ENCODE results near the gene CNTN4. TPM values are rescaled to one million over a fixed set of nuclear protein-coding genes. Genes with fewer than 3 reads are reported as not detected.

CNTN4 gene
- total RNA-seq, 1 experiment from 2014 or later, result not detected

DNA sequence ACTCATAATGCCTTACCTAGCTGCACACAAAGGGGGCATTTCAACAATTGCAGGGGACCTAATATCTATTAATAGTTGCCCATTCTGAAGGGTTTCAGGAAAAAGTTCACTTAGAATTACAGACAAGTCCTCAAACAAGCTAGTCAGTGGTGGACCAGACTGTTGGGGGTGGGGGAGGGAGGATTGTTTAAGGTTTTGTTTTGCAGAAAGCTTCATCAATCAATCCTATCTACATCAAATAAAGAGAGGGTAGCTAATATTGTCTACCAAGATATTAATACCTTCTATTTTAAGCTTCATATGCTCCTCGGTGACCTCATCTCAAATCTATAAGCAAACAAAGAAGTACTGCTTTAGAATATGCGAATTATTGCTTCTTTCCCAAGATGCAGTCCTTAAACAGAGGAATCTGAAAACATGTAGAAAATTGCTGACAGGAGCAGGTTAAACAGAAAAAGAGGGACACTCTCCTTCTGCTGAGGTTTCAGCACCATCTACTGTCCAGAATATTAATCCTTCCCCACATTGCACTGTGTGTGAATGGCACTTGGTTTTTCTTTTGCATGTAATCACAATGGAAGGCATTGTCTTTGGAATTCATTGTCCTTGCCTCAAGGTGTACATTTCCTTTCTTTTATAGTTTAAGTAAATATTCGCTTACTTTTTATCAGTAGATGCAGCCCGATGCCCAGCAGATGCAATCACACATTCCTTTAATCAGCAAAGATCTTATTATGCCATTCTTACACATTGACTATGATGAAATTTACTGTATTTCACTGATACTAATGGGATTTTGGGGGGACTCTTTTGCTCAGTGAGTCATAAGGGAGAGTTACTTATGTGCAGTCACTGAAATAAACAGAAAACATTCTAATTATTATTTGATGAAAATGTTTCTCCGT is 916.8 kb downstream of the CNTN4 start:
- ATAC-seq (peak; percentile 70; the same call in 1 of the 2 replicates), DNase-seq (ENCODE audit: low spot score) (no peak)
- no peak overlapping the region for H3K27ac Mint-ChIP-seq
- H3K4me1 Mint-ChIP-seq, result peaks cover 12% of the 10 kb centered on the region
- peaks cover 49% of the 10 kb centered on the region for H3K36me3 Mint-ChIP-seq
- ChIA-PET POLR2A (interaction anchor here (0.8 kb wide), 1 partner anchor 876 kb away, joined by 3 read pairs; no protein-coding TSS in a partner anchor), CTCF (no interaction called here)
- TF ChIP-seq, protein P1, sequence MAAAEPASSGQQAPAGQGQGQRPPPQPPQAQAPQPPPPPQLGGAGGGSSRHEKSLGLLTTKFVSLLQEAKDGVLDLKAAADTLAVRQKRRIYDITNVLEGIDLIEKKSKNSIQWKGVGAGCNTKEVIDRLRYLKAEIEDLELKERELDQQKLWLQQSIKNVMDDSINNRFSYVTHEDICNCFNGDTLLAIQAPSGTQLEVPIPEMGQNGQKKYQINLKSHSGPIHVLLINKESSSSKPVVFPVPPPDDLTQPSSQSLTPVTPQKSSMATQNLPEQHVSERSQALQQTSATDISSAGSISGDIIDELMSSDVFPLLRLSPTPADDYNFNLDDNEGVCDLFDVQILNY (CRISPR knock-in tag; IDR thresholded peaks at IDR 0.05), result no peak
- TF ChIP-seq AR (CRISPR knock-in tag; IDR thresholded peaks at IDR 0.05), result no peak
- no peak for TF ChIP-seq EMX1 (CRISPR knock-in tag; IDR thresholded peaks at IDR 0.05)
- TF ChIP-seq MYBL2 (CRISPR knock-in tag; IDR thresholded peaks at IDR 0.05), result no peak
- TF ChIP-seq GRHL2 (CRISPR knock-in tag; IDR thresholded peaks at IDR 0.05; ENCODE audit: insufficient replicate concordance, severe bottlenecking), result no peak
- TF ChIP-seq ETV6 (CRISPR knock-in tag; IDR thresholded peaks at IDR 0.05), result no peak
- no peak for TF ChIP-seq ZNF512 (CRISPR knock-in tag; IDR thresholded peaks at IDR 0.05; ENCODE audit: borderline replicate concordance)
- TF ChIP-seq GABPB1 (CRISPR knock-in tag; IDR thresholded peaks at IDR 0.05), result no peak
- TF ChIP-seq, protein P2, sequence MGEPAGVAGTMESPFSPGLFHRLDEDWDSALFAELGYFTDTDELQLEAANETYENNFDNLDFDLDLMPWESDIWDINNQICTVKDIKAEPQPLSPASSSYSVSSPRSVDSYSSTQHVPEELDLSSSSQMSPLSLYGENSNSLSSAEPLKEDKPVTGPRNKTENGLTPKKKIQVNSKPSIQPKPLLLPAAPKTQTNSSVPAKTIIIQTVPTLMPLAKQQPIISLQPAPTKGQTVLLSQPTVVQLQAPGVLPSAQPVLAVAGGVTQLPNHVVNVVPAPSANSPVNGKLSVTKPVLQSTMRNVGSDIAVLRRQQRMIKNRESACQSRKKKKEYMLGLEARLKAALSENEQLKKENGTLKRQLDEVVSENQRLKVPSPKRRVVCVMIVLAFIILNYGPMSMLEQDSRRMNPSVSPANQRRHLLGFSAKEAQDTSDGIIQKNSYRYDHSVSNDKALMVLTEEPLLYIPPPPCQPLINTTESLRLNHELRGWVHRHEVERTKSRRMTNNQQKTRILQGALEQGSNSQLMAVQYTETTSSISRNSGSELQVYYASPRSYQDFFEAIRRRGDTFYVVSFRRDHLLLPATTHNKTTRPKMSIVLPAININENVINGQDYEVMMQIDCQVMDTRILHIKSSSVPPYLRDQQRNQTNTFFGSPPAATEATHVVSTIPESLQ (CRISPR knock-in tag; IDR thresholded peaks at IDR 0.05), result no peak
- TF ChIP-seq, protein P3, sequence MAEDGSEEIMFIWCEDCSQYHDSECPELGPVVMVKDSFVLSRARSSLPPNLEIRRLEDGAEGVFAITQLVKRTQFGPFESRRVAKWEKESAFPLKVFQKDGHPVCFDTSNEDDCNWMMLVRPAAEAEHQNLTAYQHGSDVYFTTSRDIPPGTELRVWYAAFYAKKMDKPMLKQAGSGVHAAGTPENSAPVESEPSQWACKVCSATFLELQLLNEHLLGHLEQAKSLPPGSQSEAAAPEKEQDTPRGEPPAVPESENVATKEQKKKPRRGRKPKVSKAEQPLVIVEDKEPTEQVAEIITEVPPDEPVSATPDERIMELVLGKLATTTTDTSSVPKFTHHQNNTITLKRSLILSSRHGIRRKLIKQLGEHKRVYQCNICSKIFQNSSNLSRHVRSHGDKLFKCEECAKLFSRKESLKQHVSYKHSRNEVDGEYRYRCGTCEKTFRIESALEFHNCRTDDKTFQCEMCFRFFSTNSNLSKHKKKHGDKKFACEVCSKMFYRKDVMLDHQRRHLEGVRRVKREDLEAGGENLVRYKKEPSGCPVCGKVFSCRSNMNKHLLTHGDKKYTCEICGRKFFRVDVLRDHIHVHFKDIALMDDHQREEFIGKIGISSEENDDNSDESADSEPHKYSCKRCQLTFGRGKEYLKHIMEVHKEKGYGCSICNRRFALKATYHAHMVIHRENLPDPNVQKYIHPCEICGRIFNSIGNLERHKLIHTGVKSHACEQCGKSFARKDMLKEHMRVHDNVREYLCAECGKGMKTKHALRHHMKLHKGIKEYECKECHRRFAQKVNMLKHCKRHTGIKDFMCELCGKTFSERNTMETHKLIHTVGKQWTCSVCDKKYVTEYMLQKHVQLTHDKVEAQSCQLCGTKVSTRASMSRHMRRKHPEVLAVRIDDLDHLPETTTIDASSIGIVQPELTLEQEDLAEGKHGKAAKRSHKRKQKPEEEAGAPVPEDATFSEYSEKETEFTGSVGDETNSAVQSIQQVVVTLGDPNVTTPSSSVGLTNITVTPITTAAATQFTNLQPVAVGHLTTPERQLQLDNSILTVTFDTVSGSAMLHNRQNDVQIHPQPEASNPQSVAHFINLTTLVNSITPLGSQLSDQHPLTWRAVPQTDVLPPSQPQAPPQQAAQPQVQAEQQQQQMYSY (CRISPR knock-in tag; IDR thresholded peaks at IDR 0.05), result no peak
- TF ChIP-seq ZNF423 (CRISPR knock-in tag; IDR thresholded peaks at IDR 0.05), result no peak
- TF ChIP-seq, protein P4, sequence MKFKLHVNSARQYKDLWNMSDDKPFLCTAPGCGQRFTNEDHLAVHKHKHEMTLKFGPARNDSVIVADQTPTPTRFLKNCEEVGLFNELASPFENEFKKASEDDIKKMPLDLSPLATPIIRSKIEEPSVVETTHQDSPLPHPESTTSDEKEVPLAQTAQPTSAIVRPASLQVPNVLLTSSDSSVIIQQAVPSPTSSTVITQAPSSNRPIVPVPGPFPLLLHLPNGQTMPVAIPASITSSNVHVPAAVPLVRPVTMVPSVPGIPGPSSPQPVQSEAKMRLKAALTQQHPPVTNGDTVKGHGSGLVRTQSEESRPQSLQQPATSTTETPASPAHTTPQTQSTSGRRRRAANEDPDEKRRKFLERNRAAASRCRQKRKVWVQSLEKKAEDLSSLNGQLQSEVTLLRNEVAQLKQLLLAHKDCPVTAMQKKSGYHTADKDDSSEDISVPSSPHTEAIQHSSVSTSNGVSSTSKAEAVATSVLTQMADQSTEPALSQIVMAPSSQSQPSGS (CRISPR knock-in tag; IDR thresholded peaks at IDR 0.05; ENCODE audit: borderline replicate concordance, low read depth), result no peak
- no peak for TF ChIP-seq MXD4 (CRISPR knock-in tag; IDR thresholded peaks at IDR 0.05; ENCODE audit: borderline replicate concordance)
- TF ChIP-seq, protein P5, sequence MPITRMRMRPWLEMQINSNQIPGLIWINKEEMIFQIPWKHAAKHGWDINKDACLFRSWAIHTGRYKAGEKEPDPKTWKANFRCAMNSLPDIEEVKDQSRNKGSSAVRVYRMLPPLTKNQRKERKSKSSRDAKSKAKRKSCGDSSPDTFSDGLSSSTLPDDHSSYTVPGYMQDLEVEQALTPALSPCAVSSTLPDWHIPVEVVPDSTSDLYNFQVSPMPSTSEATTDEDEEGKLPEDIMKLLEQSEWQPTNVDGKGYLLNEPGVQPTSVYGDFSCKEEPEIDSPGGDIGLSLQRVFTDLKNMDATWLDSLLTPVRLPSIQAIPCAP (CRISPR knock-in tag; IDR thresholded peaks at IDR 0.05), result no peak
- TF ChIP-seq ESRRA (CRISPR knock-in tag; IDR thresholded peaks at IDR 0.05; ENCODE audit: borderline replicate concordance), result no peak
- no peak for TF ChIP-seq NR3C1 (CRISPR knock-in tag; conservative IDR thresholded peaks at IDR 0.05; ENCODE audit: low read depth)
- H3K27me3 Mint-ChIP-seq (ENCODE audit: low read depth), result peaks cover 8% of the 10 kb centered on the region
- peaks cover 74% of the 10 kb centered on the region for H3K9me3 Mint-ChIP-seq
- H3K4me3 Mint-ChIP-seq, result no peak overlapping the region
